ENCODE measurements around the gene KDM3B. TPM values are rescaled to one million over a fixed set of nuclear protein-coding genes. Genes with fewer than 3 reads are reported as not detected.

Gene KDM3B
- total RNA-seq, 2 donors from 2014 or later = 61.2 to 85.1 TPM

DNA sequence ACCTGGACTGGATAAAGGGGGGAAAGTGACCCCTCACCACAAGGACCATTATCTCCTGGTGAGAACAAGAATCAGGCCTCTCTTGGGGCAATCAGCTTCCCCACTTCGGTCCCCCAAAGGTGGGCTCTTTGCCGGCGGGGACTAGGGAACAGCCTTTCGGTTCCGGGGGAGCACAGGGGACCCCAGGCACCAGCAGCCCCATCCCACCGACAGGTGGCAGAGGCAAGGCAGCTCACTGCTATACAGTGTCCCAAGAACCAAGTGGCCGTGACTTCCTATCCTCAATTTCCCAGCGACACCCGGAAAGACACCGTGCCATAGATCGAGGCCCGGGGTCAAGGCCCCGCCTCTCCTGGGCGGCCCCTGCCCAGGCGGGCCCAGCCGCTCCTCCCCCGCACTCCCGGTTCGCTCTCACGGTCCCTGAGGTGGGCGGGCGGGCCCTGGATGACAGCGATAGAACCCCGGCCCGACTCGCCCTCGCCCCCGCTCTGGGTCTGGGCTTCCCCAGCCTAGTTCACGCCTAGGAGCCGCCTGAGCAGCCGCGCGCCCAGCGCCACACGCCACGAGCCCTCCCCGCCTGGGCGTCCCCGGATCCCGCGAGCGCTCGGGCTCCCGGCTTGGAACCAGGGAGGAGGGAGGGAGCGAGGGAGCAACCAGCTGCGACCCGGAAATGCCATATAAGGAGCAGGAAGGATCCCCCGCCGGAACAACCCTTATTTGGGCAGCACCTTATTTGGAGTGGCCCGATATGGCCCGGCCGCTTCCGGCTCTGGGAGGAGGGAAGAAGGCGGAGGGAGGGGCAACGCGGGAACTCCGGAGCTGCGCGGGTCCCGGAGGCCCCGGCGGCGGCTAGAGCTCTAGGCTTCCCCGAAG, 112.1 kb downstream of the KDM3B start:
- TF ChIP-seq POLR2AphosphoS5 (IDR thresholded peaks at IDR 0.05) (peak; percentile 68), POLR2A (IDR thresholded peaks at IDR 0.05) (peak; percentile 65)
- TF ChIP-seq, protein P1, sequence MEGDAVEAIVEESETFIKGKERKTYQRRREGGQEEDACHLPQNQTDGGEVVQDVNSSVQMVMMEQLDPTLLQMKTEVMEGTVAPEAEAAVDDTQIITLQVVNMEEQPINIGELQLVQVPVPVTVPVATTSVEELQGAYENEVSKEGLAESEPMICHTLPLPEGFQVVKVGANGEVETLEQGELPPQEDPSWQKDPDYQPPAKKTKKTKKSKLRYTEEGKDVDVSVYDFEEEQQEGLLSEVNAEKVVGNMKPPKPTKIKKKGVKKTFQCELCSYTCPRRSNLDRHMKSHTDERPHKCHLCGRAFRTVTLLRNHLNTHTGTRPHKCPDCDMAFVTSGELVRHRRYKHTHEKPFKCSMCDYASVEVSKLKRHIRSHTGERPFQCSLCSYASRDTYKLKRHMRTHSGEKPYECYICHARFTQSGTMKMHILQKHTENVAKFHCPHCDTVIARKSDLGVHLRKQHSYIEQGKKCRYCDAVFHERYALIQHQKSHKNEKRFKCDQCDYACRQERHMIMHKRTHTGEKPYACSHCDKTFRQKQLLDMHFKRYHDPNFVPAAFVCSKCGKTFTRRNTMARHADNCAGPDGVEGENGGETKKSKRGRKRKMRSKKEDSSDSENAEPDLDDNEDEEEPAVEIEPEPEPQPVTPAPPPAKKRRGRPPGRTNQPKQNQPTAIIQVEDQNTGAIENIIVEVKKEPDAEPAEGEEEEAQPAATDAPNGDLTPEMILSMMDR (IDR thresholded peaks at IDR 0.05) = no peak

DNA sequence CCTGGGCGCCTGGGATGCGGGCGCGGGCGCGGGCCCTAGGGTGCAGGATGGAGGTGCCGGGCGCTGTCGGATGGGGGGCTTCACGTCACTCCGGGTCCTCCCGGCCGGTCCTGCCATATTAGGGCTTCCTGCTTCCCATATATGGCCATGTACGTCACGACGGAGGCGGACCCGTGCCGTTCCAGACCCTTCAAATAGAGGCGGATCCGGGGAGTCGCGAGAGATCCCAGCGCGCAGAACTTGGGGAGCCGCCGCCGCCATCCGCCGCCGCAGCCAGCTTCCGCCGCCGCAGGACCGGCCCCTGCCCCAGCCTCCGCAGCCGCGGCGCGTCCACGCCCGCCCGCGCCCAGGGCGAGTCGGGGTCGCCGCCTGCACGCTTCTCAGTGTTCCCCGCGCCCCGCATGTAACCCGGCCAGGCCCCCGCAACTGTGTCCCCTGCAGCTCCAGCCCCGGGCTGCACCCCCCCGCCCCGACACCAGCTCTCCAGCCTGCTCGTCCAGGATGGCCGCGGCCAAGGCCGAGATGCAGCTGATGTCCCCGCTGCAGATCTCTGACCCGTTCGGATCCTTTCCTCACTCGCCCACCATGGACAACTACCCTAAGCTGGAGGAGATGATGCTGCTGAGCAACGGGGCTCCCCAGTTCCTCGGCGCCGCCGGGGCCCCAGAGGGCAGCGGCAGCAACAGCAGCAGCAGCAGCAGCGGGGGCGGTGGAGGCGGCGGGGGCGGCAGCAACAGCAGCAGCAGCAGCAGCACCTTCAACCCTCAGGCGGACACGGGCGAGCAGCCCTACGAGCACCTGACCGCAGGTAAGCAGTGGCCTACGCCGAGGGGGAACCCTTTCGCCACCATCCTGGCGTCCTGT, 113.0 kb downstream of the KDM3B start, which contains the start of gene EGR1:
TSS of gene EGR1 (plus strand) at position 219 of the 864 bp plus-strand sequence. CDS start at position 502, 283 bp downstream.
- H3K27ac ChIP-seq = peak within 1 kb of the TSS; percentile 99
- peak within 1 kb of the TSS; percentile 69 to 97 for H3K4me3 ChIP-seq
- intact Hi-C loops (cut with DNase I) = no loop called here
- H3K4me1 ChIP-seq (replicated peaks) = peaks cover 3% of the 10 kb centered on the region
- TF ChIP-seq, protein P1 (IDR thresholded peaks at IDR 0.05) = peak in 1 of 4 experiments; percentile 38
- peak; percentile 97 for TF ChIP-seq POLR2A (IDR thresholded peaks at IDR 0.05)
- TF ChIP-seq POLR2AphosphoS5 (IDR thresholded peaks at IDR 0.05) = peak; percentile 78
- no peaks in the 10 kb centered on the region for H3K9me3 ChIP-seq
- peak; percentile 96 for DNase-seq (ENCODE audit: low spot score)
- H3K27me3 ChIP-seq (replicated peaks; ENCODE audit: insufficient read depth) = no peaks in the 10 kb centered on the region
- H3K36me3 ChIP-seq = no peaks in the 10 kb centered on the region
- WGBS = under 1% methylated on average over 70 of the region's 85 CpGs

More for the DNA sequence above, 112.1 kb downstream of the KDM3B start:
- Histone ChIP-seq H3K9me3 (no peaks in the 10 kb centered on the region), H3K27me3 (replicated peaks; ENCODE audit: insufficient read depth) (no peaks in the 10 kb centered on the region), H3K4me1 (replicated peaks) (peaks cover 3% of the 10 kb centered on the region), H3K4me3 (peak overlapping the region; percentile 69 to 97), H3K36me3 (no peaks in the 10 kb centered on the region), H3K27ac (peak overlapping the region; percentile 99)
- DNase-seq (ENCODE audit: low spot score) = peak; percentile 99
- intact Hi-C loops (cut with DNase I) = loop anchor here (1.0 kb wide), 1 partner anchor 79 kb away; the partner anchor contains the start of gene ETF1
- WGBS = under 1% methylated on average over 56 of the region's 64 CpGs

DNA sequence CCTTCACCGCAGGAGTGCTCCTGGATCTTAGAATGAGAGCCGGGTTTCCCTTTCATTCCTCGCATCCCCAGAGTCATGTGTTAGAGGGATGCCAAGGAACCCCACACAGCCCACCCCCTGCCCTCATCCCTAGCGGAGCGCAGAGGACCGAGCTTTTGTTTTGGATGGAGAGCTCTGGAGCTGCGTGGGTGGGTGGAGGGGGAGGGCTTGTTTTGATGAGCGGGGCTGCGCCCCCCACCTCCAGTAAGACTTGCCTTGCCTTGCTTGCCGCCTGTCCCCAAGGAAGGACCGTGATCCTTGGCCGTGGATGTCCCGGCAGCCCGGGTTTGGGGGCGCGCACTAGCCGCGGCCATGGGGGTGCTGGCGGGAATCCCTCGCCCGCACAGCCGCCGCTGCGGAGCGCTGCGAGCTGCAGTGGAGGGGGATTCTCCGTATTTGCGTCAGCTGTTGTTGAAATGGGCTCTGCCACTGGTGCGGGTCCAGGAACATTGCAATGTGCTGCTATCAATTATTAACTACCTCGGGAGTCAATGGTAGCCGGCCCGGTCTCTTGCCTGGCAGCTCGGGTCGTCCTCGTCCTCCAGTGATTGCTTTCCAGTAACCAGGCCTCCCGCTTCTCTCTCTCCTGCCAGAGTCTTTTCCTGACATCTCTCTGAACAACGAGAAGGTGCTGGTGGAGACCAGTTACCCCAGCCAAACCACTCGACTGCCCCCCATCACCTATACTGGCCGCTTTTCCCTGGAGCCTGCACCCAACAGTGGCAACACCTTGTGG, 113.8 kb downstream of the KDM3B start:
- Histone ChIP-seq H3K4me3 (peak overlapping the region; percentile 69 to 97), H3K9me3 (no peaks in the 10 kb centered on the region), H3K36me3 (no peaks in the 10 kb centered on the region), H3K27ac (peak overlapping the region; percentile 99), H3K27me3 (replicated peaks; ENCODE audit: insufficient read depth) (no peaks in the 10 kb centered on the region), H3K4me1 (replicated peaks) (peaks cover 3% of the 10 kb centered on the region)
- TF ChIP-seq POLR2AphosphoS5 (IDR thresholded peaks at IDR 0.05) (peak; percentile 10), POLR2A (IDR thresholded peaks at IDR 0.05) (no peak)
- WGBS = 6% methylated on average over 39 of the region's 39 CpGs
- DNase-seq (ENCODE audit: low spot score) = peak; percentile 42
- intact Hi-C loops (cut with DNase I) = no loop called here

DNA sequence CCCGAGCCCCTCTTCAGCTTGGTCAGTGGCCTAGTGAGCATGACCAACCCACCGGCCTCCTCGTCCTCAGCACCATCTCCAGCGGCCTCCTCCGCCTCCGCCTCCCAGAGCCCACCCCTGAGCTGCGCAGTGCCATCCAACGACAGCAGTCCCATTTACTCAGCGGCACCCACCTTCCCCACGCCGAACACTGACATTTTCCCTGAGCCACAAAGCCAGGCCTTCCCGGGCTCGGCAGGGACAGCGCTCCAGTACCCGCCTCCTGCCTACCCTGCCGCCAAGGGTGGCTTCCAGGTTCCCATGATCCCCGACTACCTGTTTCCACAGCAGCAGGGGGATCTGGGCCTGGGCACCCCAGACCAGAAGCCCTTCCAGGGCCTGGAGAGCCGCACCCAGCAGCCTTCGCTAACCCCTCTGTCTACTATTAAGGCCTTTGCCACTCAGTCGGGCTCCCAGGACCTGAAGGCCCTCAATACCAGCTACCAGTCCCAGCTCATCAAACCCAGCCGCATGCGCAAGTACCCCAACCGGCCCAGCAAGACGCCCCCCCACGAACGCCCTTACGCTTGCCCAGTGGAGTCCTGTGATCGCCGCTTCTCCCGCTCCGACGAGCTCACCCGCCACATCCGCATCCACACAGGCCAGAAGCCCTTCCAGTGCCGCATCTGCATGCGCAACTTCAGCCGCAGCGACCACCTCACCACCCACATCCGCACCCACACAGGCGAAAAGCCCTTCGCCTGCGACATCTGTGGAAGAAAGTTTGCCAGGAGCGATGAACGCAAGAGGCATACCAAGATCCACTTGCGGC, 114.6 kb downstream of the KDM3B start:
- DNase-seq (ENCODE audit: low spot score) = no peak
- Histone ChIP-seq H3K27me3 (replicated peaks; ENCODE audit: insufficient read depth) (no peaks in the 10 kb centered on the region), H3K36me3 (no peaks in the 10 kb centered on the region), H3K4me1 (replicated peaks) (peaks cover 3% of the 10 kb centered on the region), H3K27ac (peak overlapping the region; percentile 99), H3K4me3 (peak overlapping the region; percentile 69 to 97), H3K9me3 (no peaks in the 10 kb centered on the region)
- WGBS = 93% methylated on average over 42 of the region's 45 CpGs
- TF ChIP-seq POLR2A (IDR thresholded peaks at IDR 0.05) (no peak), POLR2AphosphoS5 (IDR thresholded peaks at IDR 0.05) (no peak)
- TF ChIP-seq, protein P1 (IDR thresholded peaks at IDR 0.05) = no peak
- intact Hi-C loops (cut with DNase I) = no loop called here

All from prostate gland (tissue), 2 donors.